Naive B cell (primary cell): Measurements from ENCODE around the gene TGFBR2. TPM values are rescaled to one million over a fixed set of nuclear protein-coding genes. Genes with fewer than 3 reads are reported as not detected.

ENCODE experiments used
- ATAC-seq, 2 donors: fragments of 150-1000 bp; cut with Tn5 transposase; 2 replicates each; pipeline ENCODE4 v1.10.0; 2021; ENCODE audit warnings: low read depth in 2 of 2, mild to moderate bottlenecking in 2 of 2, moderate library complexity in 2 of 2
- DNase-seq: peaks from one replicate; pipeline ENCODE4 v3.0.0; 2022
- H3K27ac Mint-ChIP-seq, 6 donors: one replicate each; pipeline ENCODE4 v1.8.0; 2020 to 2022; ENCODE audit warnings: mild to moderate bottlenecking in 6 of 6, mixed read lengths in 6 of 6, moderate library complexity in 5 of 6, inconsistent platforms in 2 of 6
- H3K27me3 Mint-ChIP-seq, 3 donors: one replicate each; pipeline ENCODE4 v1.8.0; 2021 to 2022; ENCODE audit warnings: mixed read lengths in 3 of 3, mild to moderate bottlenecking in 1 of 3
- H3K36me3 Mint-ChIP-seq, 2 donors: one replicate each; pipeline ENCODE4 v1.8.0; 2020 to 2022; ENCODE audit warnings: mixed read lengths in 2 of 2, inconsistent platforms in 1 of 2, mild to moderate bottlenecking in 1 of 2
- H3K4me1 Mint-ChIP-seq, 3 donors: one replicate each; pipeline ENCODE4 v1.8.0; 2020 to 2022; ENCODE audit warnings: mixed read lengths in 3 of 3, inconsistent platforms in 1 of 3, mild to moderate bottlenecking in 1 of 3, moderate library complexity in 1 of 3
- H3K4me3 Mint-ChIP-seq, 8 donors: one replicate each; pipeline ENCODE4 v1.8.0; 2020 to 2022; ENCODE audit warnings: mild to moderate bottlenecking in 8 of 8, mixed read lengths in 8 of 8, moderate library complexity in 8 of 8, inconsistent platforms in 2 of 8
- H3K9me3 Mint-ChIP-seq, 7 donors: one replicate each; pipeline ENCODE4 v1.8.0; 2020 to 2022; ENCODE audit warnings: mixed read lengths in 7 of 7, mild to moderate bottlenecking in 5 of 7, inconsistent platforms in 2 of 7, moderate library complexity in 1 of 7
- polyA plus RNA-seq, 6 donors: library from polyadenylated mRNA; unstranded; fragments of 300-500 nt; fragmentation: Illumina TruSeq; gene quantifications; one replicate each; pipeline ENCODE4 v1.2.3, GENCODE V29; 2021; ENCODE audit warnings: low read depth in 6 of 6

The TGFBR2 gene
- polyA plus RNA-seq, 6 donors from 2014 or later: 99.4 to 169 (median 116) TPM

DNA sequence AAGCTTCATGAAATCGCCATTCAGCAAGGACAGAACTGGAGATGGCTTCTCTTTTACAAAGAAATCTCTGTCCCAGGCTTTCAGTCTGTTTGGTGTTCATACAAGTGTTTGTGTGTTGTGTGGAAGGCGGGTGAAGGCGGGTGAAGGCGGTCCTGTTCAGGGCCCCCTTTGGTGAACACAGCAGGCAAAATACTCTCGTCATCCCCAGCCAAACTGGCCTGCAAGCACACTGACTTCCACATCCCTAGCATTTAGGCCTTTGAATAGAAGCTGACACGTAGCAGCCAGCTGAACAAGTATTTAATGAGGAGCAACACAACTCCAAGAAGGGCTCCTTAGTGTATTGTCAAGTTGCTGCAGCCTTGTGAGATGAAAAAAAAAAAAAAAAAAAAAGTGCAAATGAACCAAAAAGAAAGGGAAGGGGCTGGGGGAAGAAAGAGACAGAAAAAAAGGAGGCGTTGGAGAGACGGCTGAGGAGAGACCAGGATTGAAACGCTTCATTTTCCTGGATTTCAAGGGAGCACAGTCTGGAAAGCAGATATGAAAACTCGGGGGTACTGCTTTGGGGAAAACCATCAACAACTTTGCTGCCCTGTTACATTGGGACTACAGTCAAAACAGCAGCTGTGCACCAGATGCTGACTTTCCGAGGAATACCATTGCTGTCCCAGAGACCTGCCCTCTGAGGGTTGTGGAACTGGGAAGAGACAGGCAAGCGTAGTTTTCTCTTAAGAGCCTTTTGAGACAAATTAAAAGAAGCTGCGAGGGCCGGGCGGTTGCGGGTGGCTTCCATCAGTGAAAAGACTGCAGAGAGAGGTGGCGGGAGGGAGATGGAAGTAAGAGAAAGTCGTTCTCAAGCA is 74.6 kb downstream of the TGFBR2 start:
- Mint-ChIP-seq H3K27ac (peak overlapping the region; percentile 52 to 94 (median 90)), H3K4me3 (peak overlapping the region in 6 of 8 donors; percentile 1 to 76 (median 32)), H3K36me3 (peaks cover 67% of the 10 kb centered on the region in 2 donors), H3K27me3 (no peaks in the 10 kb centered on the region), H3K9me3 (no peaks in the 10 kb centered on the region), H3K4me1 (peaks cover 63 to 90% (median 70%) of the 10 kb centered on the region in 3 donors)
- ATAC-seq (no peak), DNase-seq (no peak)

- H3K9me3 Mint-ChIP-seq: no peaks in the 10 kb centered on the region
- ATAC-seq: peak in 1 of 2 donors; percentile 10
- H3K27ac Mint-ChIP-seq: peak overlapping the region; percentile 52 to 94 (median 88)
- no peak for DNase-seq
- H3K27me3 Mint-ChIP-seq: no peaks in the 10 kb centered on the region
- H3K4me1 Mint-ChIP-seq: peaks cover 61 to 88% (median 63%) of the 10 kb centered on the region in 3 donors
- peak overlapping the region in 5 of 8 donors; percentile 2 to 76 (median 30) for H3K4me3 Mint-ChIP-seq
- peaks cover 60 to 65% of the 10 kb centered on the region in 2 donors for H3K36me3 Mint-ChIP-seq
Observed at GRCh38 chr3:30681649-30682211, 75.3 kb downstream of the TGFBR2 start.

- Mint-ChIP-seq H3K27me3 (no peaks in the 10 kb centered on the region), H3K4me1 (peaks cover 58 to 84% (median 59%) of the 10 kb centered on the region in 3 donors), H3K36me3 (peaks cover 56 to 64% of the 10 kb centered on the region in 2 donors), H3K27ac (peak overlapping the region; percentile 20 to 94 (median 80)), H3K4me3 (peak overlapping the region in 2 of 8 donors; percentile 13 to 25), H3K9me3 (no peaks in the 10 kb centered on the region)
- no peak for DNase-seq
- ATAC-seq: peak; percentile 68 to 79
Observed at GRCh38 chr3:30682434-30683155, 76.2 kb downstream of the TGFBR2 start.

DNA sequence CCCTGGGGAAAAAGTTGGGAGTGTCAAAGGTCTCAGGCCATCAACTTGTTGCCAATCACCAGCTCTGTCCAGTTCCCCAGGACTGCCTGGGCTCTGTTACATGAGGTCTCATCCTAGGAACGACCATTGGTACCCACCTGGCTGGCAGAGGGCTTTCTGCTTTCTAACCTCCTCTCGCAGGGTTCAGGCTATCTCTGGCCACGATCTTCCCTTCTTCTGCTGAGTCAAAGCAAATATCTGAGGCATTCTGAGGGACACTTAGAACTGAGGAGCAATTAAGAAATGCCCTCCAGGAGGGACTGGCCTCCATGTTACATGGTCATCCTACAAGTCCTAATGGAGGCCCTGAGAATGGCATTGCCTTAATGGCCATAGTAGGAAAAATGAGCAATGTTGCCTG is 77.4 kb downstream of the TGFBR2 start:
- peaks cover 61 to 69% of the 10 kb centered on the region in 2 donors for H3K36me3 Mint-ChIP-seq
- ATAC-seq (no peak), DNase-seq (no peak)
- H3K9me3 Mint-ChIP-seq: no peaks in the 10 kb centered on the region
- H3K4me3 Mint-ChIP-seq: peak overlapping the region in 1 of 8 donors; percentile 16
- H3K27me3 Mint-ChIP-seq: no peaks in the 10 kb centered on the region
- H3K27ac Mint-ChIP-seq: peak overlapping the region; percentile 79 to 95 (median 90)
- H3K4me1 Mint-ChIP-seq: peaks cover 63 to 85% (median 67%) of the 10 kb centered on the region in 3 donors

- Mint-ChIP-seq H3K4me1 (peaks cover 64 to 85% (median 73%) of the 10 kb centered on the region in 3 donors), H3K4me3 (no peak overlapping the region), H3K9me3 (no peaks in the 10 kb centered on the region), H3K27ac (peak overlapping the region in 5 of 6 donors; percentile 86 to 95 (median 91)), H3K27me3 (no peaks in the 10 kb centered on the region), H3K36me3 (peaks cover 61 to 63% of the 10 kb centered on the region in 2 donors)
- DNase-seq (no peak), ATAC-seq (no peak)
Observed at GRCh38 chr3:30684356-30684755, 78.0 kb downstream of the TGFBR2 start.

GRCh38 chr3:30685267-30685667 is 78.9 kb downstream of the TGFBR2 start:
- no peak for DNase-seq
- Mint-ChIP-seq H3K27me3 (no peaks in the 10 kb centered on the region), H3K36me3 (peaks cover 59 to 60% of the 10 kb centered on the region in 2 donors), H3K4me1 (peaks cover 61 to 88% (median 77%) of the 10 kb centered on the region in 3 donors), H3K9me3 (no peaks in the 10 kb centered on the region), H3K4me3 (no peak overlapping the region), H3K27ac (peak overlapping the region; percentile 15 to 94 (median 64))
- ATAC-seq: no peak

- Mint-ChIP-seq H3K4me1 (peaks cover 59 to 88% (median 77%) of the 10 kb centered on the region in 3 donors), H3K4me3 (no peak overlapping the region), H3K27me3 (no peaks in the 10 kb centered on the region), H3K27ac (peak overlapping the region in 4 of 6 donors; percentile 17 to 86 (median 62)), H3K36me3 (peaks cover 56 to 60% of the 10 kb centered on the region in 2 donors), H3K9me3 (no peaks in the 10 kb centered on the region)
- ATAC-seq (no peak), DNase-seq (no peak)
Observed at GRCh38 chr3:30686176-30686575, 79.8 kb downstream of the TGFBR2 start.

- Mint-ChIP-seq H3K9me3 (no peaks in the 10 kb centered on the region), H3K4me1 (peaks cover 57 to 85% (median 76%) of the 10 kb centered on the region in 3 donors)
- no peak for ATAC-seq
Observed at GRCh38 chr3:30686799-30687198, 80.4 kb downstream of the TGFBR2 start.

DNA sequence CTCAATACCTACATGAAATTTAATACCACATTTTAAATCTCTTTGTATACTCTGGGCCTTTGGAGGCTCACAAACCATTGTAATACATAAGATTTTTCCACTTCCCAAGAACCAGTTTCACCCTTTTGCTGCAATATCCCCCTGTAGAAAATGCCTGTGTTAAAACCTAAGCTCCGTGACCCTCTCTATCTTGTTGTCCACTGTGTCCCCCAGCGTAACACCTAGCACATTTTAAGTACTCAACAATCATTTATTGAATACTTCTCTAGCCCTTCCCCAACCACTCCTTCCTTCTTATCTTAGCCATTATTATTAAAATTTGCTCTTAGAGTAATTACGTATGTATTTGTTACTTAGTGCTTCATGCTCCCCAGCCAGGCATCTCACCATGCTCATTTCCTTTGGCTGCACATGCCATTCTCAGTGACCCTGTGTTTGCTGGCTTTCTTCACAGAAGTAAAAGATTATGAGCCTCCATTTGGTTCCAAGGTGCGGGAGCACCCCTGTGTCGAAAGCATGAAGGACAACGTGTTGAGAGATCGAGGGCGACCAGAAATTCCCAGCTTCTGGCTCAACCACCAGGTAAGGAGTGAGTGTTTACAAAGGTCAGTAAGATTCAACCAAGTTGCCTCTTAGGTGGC is 81.6 kb downstream of the TGFBR2 start:
- Mint-ChIP-seq H3K27me3 (no peaks in the 10 kb centered on the region), H3K4me3 (peak overlapping the region in 1 of 8 donors; percentile 44), H3K27ac (peak overlapping the region; percentile 77 to 97 (median 92)), H3K36me3 (peaks cover 52 to 62% of the 10 kb centered on the region in 2 donors), H3K4me1 (peaks cover 54 to 82% (median 76%) of the 10 kb centered on the region in 3 donors), H3K9me3 (no peaks in the 10 kb centered on the region)
- DNase-seq (no peak), ATAC-seq (no peak)

More at GRCh38 chr3:30686799-30687198, 80.4 kb downstream of the TGFBR2 start:
- Mint-ChIP-seq H3K36me3 (peaks cover 50 to 59% of the 10 kb centered on the region in 2 donors), H3K4me3 (no peak overlapping the region), H3K27ac (peak overlapping the region in 4 of 6 donors; percentile 16 to 86 (median 70)), H3K27me3 (no peaks in the 10 kb centered on the region)
- no peak for DNase-seq

DNA sequence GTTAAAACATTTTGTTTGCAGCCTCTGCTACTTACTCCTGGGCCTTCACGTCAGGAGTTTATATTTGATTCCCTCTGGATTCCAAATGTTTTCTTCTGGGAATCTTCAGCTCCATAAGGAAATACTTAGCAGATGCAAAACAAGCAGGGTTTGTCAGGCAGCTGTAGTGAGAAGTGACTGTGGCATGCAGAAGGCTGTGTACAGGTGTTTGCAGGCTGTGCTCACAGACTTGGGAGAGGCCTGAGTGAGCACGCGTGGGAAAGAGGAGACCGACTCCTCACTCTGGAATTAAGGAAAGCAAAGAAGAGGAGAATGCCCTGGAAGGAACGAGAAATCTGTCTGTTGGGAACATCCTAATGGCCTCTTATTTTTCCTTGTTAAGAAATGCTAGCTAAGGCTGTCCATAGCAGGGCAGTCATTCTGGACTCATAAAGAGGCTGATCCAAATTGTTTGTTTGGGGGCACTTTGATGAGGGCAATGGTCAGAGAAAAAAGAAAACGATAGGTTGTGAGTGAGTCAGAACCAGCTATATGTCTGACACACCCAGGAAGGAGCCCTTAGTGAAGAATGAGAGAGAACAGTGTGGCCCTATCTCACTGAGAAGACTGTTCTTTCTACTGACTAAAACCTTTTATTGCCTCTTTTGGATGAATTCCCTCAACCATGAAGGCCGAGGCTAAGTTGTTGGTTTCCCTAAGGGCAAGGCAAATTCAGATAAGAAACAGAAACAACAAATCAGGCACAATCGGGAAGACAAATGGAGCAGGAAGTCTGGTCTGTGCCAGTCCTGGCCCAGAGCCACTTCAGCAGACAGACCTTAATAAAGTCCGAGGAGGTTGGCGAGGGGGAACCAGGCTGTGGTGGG is 82.6 kb downstream of the TGFBR2 start:
- Mint-ChIP-seq H3K27ac (peak overlapping the region; percentile 7 to 97 (median 92)), H3K4me1 (peaks cover 52 to 81% (median 76%) of the 10 kb centered on the region in 3 donors), H3K4me3 (peak overlapping the region in 2 of 8 donors; percentile 4 to 32), H3K9me3 (no peaks in the 10 kb centered on the region), H3K36me3 (peaks cover 49 to 59% of the 10 kb centered on the region in 2 donors), H3K27me3 (no peaks in the 10 kb centered on the region)
- DNase-seq (no peak), ATAC-seq (no peak)

GRCh38 chr3:30690199-30690598 is 83.8 kb downstream of the TGFBR2 start:
- Mint-ChIP-seq H3K27ac (peak overlapping the region in 4 of 6 donors; percentile 67 to 93 (median 82)), H3K4me1 (peaks cover 50 to 78% (median 71%) of the 10 kb centered on the region in 3 donors), H3K4me3 (peak overlapping the region in 2 of 8 donors; percentile 9 to 34), H3K9me3 (no peaks in the 10 kb centered on the region), H3K36me3 (peaks cover 41 to 51% of the 10 kb centered on the region in 2 donors), H3K27me3 (no peaks in the 10 kb centered on the region)
- ATAC-seq: no peak
- no peak for DNase-seq
